ENCODE measurements around the gene L3MBTL1.

Gene L3MBTL1

GRCh38 chr20:43536041-43536816 lies 28.7 kb downstream of the L3MBTL1 start:
- DNase-seq, result no peak

GRCh38 chr20:43536817-43537440 lies 29.4 kb downstream of the L3MBTL1 start:
- DNase-seq, result no peak

- DNase-seq, result peak; percentile 19 to 53
These were observed 30.7 kb downstream of the L3MBTL1 start for GRCh38 chr20:43537921-43538877.

GRCh38 chr20:43538878-43539700 lies 31.6 kb downstream of the L3MBTL1 start:
- no peak for DNase-seq

GRCh38 chr20:43539975-43540672 lies 32.6 kb downstream of the L3MBTL1 start:
- no peak for DNase-seq

DNA sequence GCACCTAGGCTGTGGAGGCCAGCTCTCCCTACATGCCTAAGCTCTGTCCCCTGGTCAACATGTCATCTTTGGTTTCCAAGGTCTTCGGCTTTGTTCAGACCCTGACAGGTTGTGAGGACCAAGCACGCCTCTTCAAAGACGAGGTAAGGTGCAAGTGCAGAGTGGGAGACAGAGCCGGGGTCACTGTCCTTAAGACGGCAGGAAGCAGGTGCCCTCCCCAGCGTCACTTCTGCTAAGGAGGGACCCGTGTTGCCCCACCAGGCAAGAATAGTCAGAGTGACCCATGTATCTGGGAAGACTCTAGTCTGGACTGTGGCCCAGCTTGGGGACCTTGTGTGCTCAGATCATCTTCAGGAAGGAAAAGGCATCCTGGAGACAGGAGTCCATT lies 33.2 kb downstream of the L3MBTL1 start:
- no peak for DNase-seq

DNA sequence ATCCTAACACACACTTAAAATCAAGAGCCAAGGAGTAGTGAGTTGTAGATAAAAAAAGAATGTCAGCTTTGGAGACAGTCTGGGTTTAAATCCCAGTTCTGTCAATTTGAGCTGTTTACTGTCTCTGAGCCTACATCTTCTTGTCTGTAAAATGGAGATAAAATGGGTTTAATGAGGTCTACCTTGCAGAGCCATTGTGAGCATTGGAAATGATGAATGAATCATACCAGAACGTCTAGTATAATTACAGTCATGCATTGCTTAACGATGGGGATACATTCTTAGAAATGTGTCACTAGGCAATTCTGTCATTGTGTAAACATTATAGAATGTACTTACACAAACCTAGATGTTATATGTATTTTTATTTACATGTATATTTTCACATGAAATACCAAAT lies 33.7 kb downstream of the L3MBTL1 start:
- no peak for DNase-seq

DNA sequence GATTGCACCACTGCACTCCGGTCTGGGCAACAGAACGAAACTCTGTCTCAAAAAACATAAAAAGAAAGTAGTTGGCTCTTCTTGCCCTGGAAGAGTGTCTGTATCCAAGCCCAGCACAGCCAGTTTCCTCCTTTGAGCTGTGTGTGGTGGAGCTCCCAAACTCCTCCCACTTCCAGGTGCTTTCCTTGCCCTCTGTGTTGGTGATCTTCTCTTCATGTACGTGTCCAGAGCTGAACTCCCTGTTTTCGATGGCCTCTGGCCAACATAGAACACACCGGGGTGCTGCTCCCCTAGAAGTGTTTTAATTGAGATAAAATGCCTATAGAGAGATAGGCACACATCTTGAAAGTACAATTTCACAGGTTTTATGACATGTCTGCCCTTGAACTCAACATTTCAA lies 34.7 kb downstream of the L3MBTL1 start:
- no peak for DNase-seq

DNA sequence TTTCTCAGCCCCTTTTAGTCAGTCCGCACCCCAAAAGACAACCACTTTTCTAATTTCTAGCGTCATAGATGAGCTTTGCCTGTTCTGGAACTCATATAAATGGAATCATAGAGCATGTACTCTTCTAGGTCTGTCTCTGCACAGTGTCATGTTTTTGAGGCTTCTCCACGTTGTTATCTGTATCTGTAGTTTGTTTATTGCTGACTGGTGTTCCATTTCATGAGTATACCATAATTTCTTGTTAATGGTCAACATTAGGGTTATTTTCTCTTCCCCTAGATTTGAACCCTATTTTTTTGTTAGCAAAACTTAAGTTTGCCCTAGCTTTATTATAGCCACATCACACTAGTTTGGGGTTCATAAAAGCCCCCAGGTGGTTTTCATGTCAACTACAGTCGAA lies 35.2 kb downstream of the L3MBTL1 start:
- DNase-seq, result no peak

DNA sequence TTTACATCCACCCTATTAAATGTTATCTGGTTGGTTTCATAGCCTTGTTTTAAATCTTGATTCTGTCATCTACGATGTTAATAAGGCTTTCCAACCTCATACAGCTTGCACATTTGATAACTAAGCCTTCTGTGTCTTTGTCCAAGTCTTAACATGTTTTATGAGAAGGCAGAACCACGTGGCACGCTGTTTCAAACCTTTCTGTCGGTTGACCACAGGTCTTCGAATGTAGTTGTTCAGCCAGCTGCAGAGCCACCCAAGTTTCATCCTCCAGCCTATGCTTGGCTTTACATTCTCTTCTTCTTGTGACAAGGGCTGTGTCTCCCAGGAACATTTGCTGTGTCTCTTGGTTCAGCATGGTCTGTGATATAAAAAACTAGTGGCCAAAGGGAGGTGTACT lies 35.6 kb downstream of the L3MBTL1 start:
- DNase-seq, result no peak

- no peak for DNase-seq
These were observed 37.0 kb downstream of the L3MBTL1 start for GRCh38 chr20:43544501-43544900.

- no peak for DNase-seq
These were observed 38.5 kb downstream of the L3MBTL1 start for GRCh38 chr20:43545837-43546578.

- no peak for DNase-seq
These were observed 40.9 kb downstream of the L3MBTL1 start for GRCh38 chr20:43548273-43548880.

GRCh38 chr20:43549416-43550065 lies 42.0 kb downstream of the L3MBTL1 start:
- no peak for DNase-seq

DNA sequence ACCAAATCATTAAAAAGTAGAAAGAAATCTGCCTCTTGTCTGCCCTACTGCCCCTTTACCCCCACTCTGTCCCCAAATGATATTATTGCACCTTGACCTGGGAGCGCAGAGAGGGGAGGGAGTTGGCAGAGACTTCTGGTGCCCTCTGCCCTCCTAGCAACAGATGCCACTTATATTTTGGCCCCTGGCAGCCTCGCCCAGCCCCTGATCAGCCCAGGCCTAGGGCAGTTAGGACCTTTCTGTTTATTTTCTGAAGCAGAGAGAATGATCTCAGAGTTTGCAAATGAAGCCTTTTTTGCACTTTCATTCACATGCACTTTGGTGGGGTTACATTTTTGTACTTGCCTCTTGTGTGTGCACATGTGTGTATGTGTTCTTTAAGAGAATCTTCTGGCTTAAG lies 43.0 kb downstream of the L3MBTL1 start:
- DNase-seq, result no peak

- DNase-seq, result no peak
These were observed 46.9 kb downstream of the L3MBTL1 start for GRCh38 chr20:43554369-43554768.

DNA sequence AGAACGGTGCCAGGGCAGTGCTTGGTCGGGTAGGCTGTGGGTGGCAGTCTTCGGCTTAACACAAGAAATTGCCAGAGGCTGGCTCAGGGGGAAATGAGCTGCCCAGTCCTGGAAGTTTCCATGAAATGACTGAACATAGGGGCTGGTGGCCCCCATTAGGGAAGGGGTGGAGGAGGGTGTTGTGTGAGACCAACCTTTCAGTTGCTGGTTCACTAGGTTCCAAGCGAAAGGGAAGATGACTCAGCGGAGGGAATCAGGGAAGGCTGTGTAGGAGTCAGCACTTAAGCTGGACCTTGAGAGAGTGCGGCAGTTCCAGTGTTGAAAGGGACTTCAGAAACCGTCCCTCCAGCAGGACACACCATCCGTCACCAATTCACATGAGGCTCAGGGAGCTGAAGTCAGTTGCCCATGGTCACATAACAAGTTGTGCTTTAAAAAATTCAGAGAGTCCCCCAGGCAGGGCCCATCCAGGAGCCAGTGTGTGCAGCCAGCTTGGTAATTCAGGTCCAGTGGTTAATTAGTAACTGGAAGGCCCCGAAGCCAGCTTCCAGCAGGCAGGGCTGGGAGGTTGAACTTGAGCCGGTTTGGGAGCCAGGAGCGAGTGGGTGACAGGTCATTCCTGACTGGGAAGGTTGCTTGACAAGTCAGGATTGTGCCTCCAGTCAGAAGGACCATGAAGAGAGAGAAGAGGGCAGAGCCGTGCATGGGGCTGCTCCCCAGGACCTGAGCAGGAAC lies 51.1 kb downstream of the L3MBTL1 start, which contains the start of gene SGK2:
SGK2 (plus strand) TSS at position 616 of the 735 bp plus-strand sequence. CDS start 7,469 bp downstream, outside the sequence.
- no peak for DNase-seq

GRCh38 chr20:43559147-43559987 lies 51.9 kb downstream of the L3MBTL1 start:
- DNase-seq, result no peak

Measured in activated CD4-positive, alpha-beta T cell treated with anti-CD3 and anti-CD28 coated beads for 4 hours (primary cell).